Measurements from ENCODE around the gene RABGAP1L.

The RABGAP1L gene

DNA sequence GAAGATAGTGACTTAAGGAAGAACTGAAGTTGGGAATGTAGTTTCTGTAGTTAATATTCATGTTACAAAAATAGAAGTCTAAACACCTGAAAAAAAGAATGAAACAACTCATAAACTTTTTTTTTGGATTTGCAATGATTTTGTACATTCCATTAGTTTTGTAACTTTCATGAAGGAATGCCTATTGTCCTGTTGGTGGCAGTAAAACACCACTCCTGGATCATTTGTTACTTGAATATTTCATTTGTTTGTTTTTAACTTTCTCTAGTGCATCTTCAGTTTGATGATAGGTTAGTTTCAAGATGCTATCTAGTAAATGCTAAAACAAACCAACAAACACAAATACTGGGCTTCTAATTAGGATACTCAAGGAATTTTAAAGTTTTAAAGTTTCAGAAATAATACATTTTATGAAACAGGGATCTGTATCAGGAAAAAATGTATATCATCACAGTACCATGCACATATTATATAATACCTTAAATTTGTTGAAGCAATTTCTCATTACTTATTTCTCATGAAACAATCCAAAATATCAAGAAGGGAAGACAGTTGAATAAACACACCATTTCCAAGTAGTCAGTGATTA lies 610.7 kb downstream of the RABGAP1L start:
- peak; percentile 49 for TF ChIP-seq CTCF (IDR thresholded peaks at IDR 0.05; ENCODE audit: low read depth, low read length, missing control alignments)
- DNase-seq (ENCODE audit: extremely low read depth, low read depth), result peak; percentile 21
- H3K4me3 ChIP-seq (replicated peaks; ENCODE audit: low read depth, low read length), result no peak overlapping the region

- no peak overlapping the region for H3K4me3 ChIP-seq (replicated peaks; ENCODE audit: low read depth, low read length)
- no peak for TF ChIP-seq CTCF (IDR thresholded peaks at IDR 0.05; ENCODE audit: low read depth, low read length, missing control alignments)
- DNase-seq (ENCODE audit: extremely low read depth, low read depth), result no peak
Measured at GRCh38 chr1:174775621-174776020, 616.3 kb downstream of the RABGAP1L start.

- no peak for DNase-seq (ENCODE audit: extremely low read depth, low read depth)
- H3K4me3 ChIP-seq (replicated peaks; ENCODE audit: low read depth, low read length), result no peak overlapping the region
- TF ChIP-seq CTCF (IDR thresholded peaks at IDR 0.05; ENCODE audit: low read depth, low read length, missing control alignments), result no peak
Measured at GRCh38 chr1:174777262-174777661, 617.9 kb downstream of the RABGAP1L start.

DNA sequence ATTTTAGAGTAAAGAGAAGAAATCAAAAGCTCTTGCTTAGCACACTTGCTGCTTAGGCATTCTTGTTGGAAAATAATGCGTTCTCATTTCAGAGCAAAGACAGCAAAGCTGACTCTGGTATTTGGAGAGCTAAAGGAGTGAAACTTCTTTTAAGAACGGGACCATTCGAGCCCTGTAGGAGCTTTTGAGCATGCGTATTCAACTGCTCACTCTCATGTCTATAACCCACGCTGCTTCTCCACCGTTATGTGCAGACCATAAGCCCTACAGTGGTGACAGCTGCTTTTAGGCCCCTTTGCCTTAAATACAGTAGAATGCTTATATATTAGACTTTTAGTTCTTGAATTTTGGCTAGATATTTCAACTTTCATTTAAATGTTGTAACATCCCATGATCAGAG lies 626.2 kb downstream of the RABGAP1L start:
- DNase-seq (ENCODE audit: extremely low read depth, low read depth), result no peak
- no peak for TF ChIP-seq CTCF (IDR thresholded peaks at IDR 0.05; ENCODE audit: low read depth, low read length, missing control alignments)
- H3K4me3 ChIP-seq (replicated peaks; ENCODE audit: low read depth, low read length), result no peak overlapping the region

GRCh38 chr1:174786358-174786757 lies 627.0 kb downstream of the RABGAP1L start:
- DNase-seq (ENCODE audit: extremely low read depth, low read depth), result no peak
- no peak overlapping the region for H3K4me3 ChIP-seq (replicated peaks; ENCODE audit: low read depth, low read length)
- no peak for TF ChIP-seq CTCF (IDR thresholded peaks at IDR 0.05; ENCODE audit: low read depth, low read length, missing control alignments)

- no peak overlapping the region for H3K4me3 ChIP-seq (replicated peaks; ENCODE audit: low read depth, low read length)
- TF ChIP-seq CTCF (IDR thresholded peaks at IDR 0.05; ENCODE audit: low read depth, low read length, missing control alignments), result no peak
- DNase-seq (ENCODE audit: extremely low read depth, low read depth), result no peak
Measured at GRCh38 chr1:174786760-174787159, 627.4 kb downstream of the RABGAP1L start.

GRCh38 chr1:174788981-174789380 lies 629.7 kb downstream of the RABGAP1L start:
- TF ChIP-seq CTCF (IDR thresholded peaks at IDR 0.05; ENCODE audit: low read depth, low read length, missing control alignments), result no peak

More at GRCh38 chr1:174788981-174789380, 629.7 kb downstream of the RABGAP1L start:
- no peak overlapping the region for H3K4me3 ChIP-seq (replicated peaks; ENCODE audit: low read depth, low read length)
- peak; percentile 21 for DNase-seq (ENCODE audit: extremely low read depth, low read depth)

All from HFF-Myc (cell line).